HT-29 (cell line): ENCODE results near the gene CHST9. TPM values are rescaled to one million over a fixed set of nuclear protein-coding genes. Genes with fewer than 3 reads are reported as not detected.
"Not testable (repeated sequence)": the region's sequence is repeated elsewhere in the genome, so short reads cannot be mapped to it uniquely, and the experiment has no call there.

Experiments used
- DNase-seq: peaks from one replicate; pipeline ENCODE4 v3.0.0-alpha.2; 2015; ENCODE audit warnings: low spot score
- total RNA-seq: library from RNA; depleted of rRNA; stranded (reverse); fragments of >200 nt; shearing (Covaris generic); gene quantifications from 2 replicates; pipeline ENCODE4 v1.2.3, GENCODE V29; 2014; rRNA removed

Gene CHST9
- total RNA-seq = not detected in 2 replicates

GRCh38 chr18:27185025-27185763 lies at the start of gene CHST9:
Gene CHST9 (minus strand): TSS chr18:27185308. CDS start chr18:27142809, 42,499 bp downstream.
- no peak for DNase-seq

- DNase-seq = not testable (repeated sequence)
These were observed 47.2 kb upstream of the CHST9 start for GRCh38 chr18:27232355-27232754.

- not testable (repeated sequence) for DNase-seq
These were observed 46.6 kb upstream of the CHST9 start for GRCh38 chr18:27231671-27232070.

- DNase-seq = not testable (repeated sequence)
These were observed 46.1 kb upstream of the CHST9 start for GRCh38 chr18:27231221-27231620.

GRCh38 chr18:27227721-27228120 lies 42.6 kb upstream of the CHST9 start:
- DNase-seq = no peak

GRCh38 chr18:27226556-27227075 lies 41.5 kb upstream of the CHST9 start:
- DNase-seq = no peak

- no peak for DNase-seq
These were observed 40.9 kb upstream of the CHST9 start for GRCh38 chr18:27225947-27226481.

- DNase-seq = no peak
These were observed 38.6 kb upstream of the CHST9 start for GRCh38 chr18:27223526-27224291.

GRCh38 chr18:27214831-27215230 lies 29.7 kb upstream of the CHST9 start:
- no peak for DNase-seq

- no peak for DNase-seq
These were observed 28.1 kb upstream of the CHST9 start for GRCh38 chr18:27213123-27213717.

GRCh38 chr18:27211569-27211968 lies 26.5 kb upstream of the CHST9 start:
- DNase-seq = no peak

GRCh38 chr18:27206411-27206810 lies 21.3 kb upstream of the CHST9 start:
- DNase-seq = no peak

- DNase-seq = no peak
These were observed 17.6 kb upstream of the CHST9 start for GRCh38 chr18:27202741-27203140.

GRCh38 chr18:27198036-27198435 lies 12.9 kb upstream of the CHST9 start:
- no peak for DNase-seq

GRCh38 chr18:27188309-27188708 lies 3.2 kb upstream of the CHST9 start:
- no peak for DNase-seq

GRCh38 chr18:27185897-27186296 lies 789 bp upstream of the CHST9 start:
- no peak for DNase-seq

- DNase-seq = no peak
These were observed 738 bp downstream of the CHST9 start for GRCh38 chr18:27184115-27185024.

- DNase-seq = no peak
These were observed 3.4 kb downstream of the CHST9 start for GRCh38 chr18:27181726-27182125.

GRCh38 chr18:27178424-27178823 lies 6.7 kb downstream of the CHST9 start:
- DNase-seq = no peak

GRCh38 chr18:27175914-27176313 lies 9.2 kb downstream of the CHST9 start:
- DNase-seq = no peak

- no peak for DNase-seq
These were observed 9.9 kb downstream of the CHST9 start for GRCh38 chr18:27175245-27175644.
